Epithelial cell of prostate (primary cell): Measurements from ENCODE around the gene TICAM1.
A peak's percentile ranks its signal among the peaks of the same experiment; 100 is the strongest.
"Not testable (repeated sequence)": the region's sequence is repeated elsewhere in the genome, so short reads cannot be mapped to it uniquely, and the experiment has no call there.

ENCODE experiments used
- DNase-seq: peaks from one replicate; pipeline ENCODE4 v3.0.0-alpha.2; 2011; ENCODE audit warnings: low read depth, low spot score
- H3K27ac ChIP-seq: fragments of 450-650 bp; 2 replicates; pipeline ENCODE4 v1.5.1; 2017; ENCODE audit warnings: mild to moderate bottlenecking

The TICAM1 gene

GRCh38 chr19:4807188-4807587 is 24.3 kb downstream of the TICAM1 start:
- DNase-seq: no peak
- no peak overlapping the region for H3K27ac ChIP-seq

GRCh38 chr19:4806384-4806783 is 25.1 kb downstream of the TICAM1 start:
- no peak overlapping the region for H3K27ac ChIP-seq
- DNase-seq: no peak

GRCh38 chr19:4805140-4805539 is 26.4 kb downstream of the TICAM1 start:
- H3K27ac ChIP-seq, DNase-seq: not testable (repeated sequence)

- no peak for DNase-seq
- H3K27ac ChIP-seq: no peak overlapping the region
Observed at GRCh38 chr19:4803736-4804695, 27.5 kb downstream of the TICAM1 start.

DNA sequence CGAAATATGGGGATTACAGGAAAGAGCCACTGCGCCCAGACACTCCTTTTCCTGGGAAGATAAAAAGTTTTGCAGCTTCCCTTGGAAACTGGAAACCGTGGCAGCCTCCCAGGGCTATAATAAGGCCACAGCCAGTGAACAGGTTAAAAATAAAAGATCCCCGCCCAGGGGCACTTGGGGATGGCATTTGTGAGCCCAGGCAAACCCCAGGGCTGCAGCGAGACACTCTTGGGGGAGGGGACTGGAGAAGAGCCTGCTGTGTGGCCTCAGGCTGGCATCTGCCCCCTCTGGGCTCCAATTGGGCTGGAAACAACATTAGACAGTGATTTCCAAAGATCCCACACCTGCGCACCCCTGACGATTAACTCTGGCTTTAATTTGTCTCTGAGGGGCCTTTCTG is 28.8 kb downstream of the TICAM1 start:
- no peak overlapping the region for H3K27ac ChIP-seq
- no peak for DNase-seq

DNA sequence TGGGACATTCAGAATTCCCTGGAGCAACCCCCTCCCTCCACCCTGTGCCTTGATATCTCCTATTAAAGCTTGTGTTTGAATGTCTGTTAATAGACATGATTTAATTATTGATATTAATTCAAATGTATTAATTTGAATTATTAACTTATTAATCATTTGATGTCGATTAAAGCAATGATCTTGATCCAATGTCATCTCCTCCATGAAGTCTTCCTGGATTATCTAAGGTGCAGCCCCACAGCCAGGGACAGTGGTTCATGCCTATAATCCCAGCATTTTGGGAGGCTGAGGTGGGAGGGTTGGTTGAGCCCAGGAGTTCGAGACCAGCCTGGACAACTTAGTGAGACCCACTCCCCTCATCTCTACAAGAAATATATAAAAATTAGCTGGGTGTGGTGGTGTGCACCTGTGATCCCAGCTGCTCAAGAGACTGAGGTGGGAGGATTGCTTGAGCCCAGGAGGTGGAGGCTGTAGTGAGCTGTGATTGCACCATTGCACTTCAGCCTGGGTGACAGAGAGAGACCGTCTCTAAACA is 30.4 kb downstream of the TICAM1 start:
- DNase-seq: no peak
- H3K27ac ChIP-seq: peak overlapping the region; percentile 65

DNA sequence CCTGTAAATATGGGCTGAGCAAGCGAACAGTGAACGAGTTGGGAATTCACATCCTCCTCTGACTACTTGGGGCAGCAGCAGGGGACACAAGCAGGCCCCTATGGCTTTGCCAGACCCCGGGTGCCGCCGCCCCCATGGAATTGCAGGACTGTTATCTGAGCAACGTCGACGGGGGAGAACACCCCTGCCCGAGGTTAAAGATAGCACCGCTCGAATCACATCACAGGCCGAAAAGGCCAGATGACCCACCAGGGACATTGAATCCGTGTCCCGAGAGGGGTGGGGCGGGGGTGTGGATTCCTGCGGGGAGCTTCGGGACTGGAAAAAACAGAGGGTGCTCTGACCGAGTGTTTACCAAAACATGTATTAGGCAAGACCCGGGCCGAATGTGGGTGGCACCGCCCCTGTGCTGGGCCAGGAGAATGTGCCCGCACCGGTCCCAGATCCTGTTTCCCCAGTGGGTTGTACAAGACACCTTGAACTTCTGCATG is 30.9 kb downstream of the TICAM1 start:
- DNase-seq: peak; percentile 78
- H3K27ac ChIP-seq: peak overlapping the region; percentile 65

DNA sequence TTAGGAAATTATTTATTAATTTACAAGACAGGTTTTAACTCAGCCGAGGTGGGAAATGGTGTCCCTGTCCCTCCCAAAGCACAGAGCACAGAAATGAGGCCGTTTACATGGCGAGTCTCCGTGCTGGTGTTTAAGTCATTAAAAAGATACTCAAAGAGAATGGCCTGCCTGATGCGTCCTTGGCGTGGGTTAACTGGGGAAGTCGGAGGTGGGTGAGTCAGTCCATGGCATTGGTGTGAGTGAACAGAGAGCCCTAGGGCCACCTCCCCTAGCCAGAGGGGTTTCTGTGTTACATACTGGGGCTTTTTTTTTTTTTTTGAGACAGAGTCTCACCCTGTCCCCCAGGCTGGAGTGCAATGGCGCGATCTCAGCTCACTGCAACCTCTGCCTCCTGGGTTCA is 36.1 kb downstream of the TICAM1 start:
- peak overlapping the region; percentile 66 for H3K27ac ChIP-seq
- DNase-seq: no peak

- peak; percentile 45 for DNase-seq
- H3K27ac ChIP-seq: peak overlapping the region; percentile 66
Observed at GRCh38 chr19:4794971-4795370, 36.5 kb downstream of the TICAM1 start.

- not testable (repeated sequence) for H3K27ac ChIP-seq, DNase-seq
Observed at GRCh38 chr19:4793278-4793677, 38.2 kb downstream of the TICAM1 start.

GRCh38 chr19:4792866-4793195 is 38.7 kb downstream of the TICAM1 start:
- not testable (repeated sequence) for H3K27ac ChIP-seq, DNase-seq

GRCh38 chr19:4792019-4792865 is 39.3 kb downstream of the TICAM1 start:
- DNase-seq: not testable (repeated sequence)
- peak overlapping the region; percentile 81 for H3K27ac ChIP-seq

- DNase-seq: peak; percentile 100
- peak within 1 kb of the TSS; percentile 81 for H3K27ac ChIP-seq
Observed at GRCh38 chr19:4791183-4792018, 40.1 kb downstream of the TICAM1 start, which contains the start of gene FEM1A. TSS of gene FEM1A (plus strand) at chr19:4791734. CDS start at chr19:4791855, 121 bp downstream.

DNA sequence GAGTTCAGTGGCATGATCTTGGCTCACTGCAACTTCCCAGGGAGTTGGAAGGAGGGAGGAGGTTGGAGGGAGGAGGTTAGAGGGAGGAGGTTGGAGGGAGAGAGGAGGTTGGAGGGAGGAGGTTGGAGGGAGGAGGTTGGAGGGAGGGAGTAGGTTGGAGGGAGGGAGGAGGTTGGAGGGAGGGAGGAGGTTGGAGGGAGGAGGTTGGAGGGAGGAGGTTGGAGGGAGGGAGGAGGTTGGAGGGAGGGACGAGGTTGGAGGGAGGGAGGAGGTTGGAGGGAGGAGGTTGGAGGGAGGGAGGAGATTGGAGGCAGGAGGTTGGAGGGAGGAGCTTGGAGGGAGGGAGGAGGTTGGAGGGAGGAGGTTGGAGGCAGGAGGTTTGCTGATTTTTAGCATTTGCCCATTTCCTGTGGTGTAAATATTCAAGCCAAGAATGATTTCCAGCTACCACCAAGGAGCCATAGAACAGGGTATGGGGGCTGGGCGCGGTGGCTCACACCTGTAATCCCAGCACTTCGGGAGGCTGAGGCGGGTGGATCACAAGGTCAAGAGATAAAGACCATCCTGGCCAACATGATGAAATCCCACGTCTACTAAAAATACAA is 45.0 kb downstream of the TICAM1 start:
- H3K27ac ChIP-seq, DNase-seq: not testable (repeated sequence)

DNA sequence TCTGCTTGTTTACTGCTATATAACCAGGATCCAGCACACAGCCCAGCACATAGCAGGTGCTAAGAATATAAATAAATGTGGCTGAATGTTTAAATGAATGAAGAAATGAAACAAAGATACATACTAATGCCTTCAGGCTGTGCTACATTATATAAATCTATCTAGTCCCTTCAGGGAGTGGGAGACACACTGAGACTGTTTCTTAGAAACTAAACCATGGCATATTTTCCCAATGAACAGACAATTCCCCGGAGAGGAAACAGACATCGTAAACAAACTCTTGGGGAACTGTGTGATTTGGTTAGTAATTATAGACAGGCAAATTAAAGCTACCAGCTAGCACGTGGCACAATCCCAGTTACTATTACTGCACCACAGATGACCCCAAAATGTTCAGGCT is 49.7 kb downstream of the TICAM1 start:
- no peak overlapping the region for H3K27ac ChIP-seq
- no peak for DNase-seq

GRCh38 chr19:4780860-4781259 is 50.7 kb downstream of the TICAM1 start:
- H3K27ac ChIP-seq: no peak overlapping the region
- DNase-seq: no peak

- H3K27ac ChIP-seq, DNase-seq: not testable (repeated sequence)
Observed at GRCh38 chr19:4778124-4778523, 53.4 kb downstream of the TICAM1 start.

DNA sequence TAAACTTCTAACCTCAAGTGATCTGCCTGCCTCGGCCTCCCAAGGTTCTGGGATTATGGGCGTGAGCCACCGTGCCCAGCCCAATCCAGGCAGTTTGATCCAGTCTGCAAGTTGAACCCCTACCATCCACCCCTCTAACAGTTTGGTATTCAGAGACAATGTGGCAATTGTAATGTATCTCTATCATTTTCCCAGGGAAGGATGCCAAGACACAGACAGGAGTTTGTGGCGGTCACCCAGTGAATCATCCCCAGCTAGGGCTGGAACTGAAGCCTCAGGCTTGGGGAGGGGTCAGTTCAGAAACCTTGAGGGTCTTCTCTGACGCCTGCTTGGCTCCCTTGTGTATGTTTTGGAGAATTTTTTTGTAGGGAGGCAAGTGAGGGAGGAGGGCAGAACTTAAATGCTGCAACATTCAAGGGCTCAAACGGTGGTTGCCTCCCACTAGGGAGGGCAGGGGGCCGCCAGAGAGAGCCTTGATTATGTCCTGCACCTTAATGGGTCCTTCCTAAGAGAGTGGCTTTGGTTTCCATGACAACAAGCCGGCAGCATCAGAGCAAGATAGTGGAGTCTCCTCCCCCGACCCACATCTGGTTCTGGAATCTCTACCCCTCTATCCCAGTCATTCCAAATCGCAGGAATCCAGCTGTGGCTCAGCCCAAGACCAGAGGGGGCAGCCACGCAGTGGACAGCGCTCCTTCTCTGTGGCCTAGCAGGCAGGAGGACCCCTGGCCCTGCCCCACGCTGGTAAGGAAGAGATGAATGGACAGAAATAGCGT is 54.9 kb downstream of the TICAM1 start:
- no peak overlapping the region for H3K27ac ChIP-seq
- no peak for DNase-seq
